ENCODE results near the gene NLRP10.

DNA sequence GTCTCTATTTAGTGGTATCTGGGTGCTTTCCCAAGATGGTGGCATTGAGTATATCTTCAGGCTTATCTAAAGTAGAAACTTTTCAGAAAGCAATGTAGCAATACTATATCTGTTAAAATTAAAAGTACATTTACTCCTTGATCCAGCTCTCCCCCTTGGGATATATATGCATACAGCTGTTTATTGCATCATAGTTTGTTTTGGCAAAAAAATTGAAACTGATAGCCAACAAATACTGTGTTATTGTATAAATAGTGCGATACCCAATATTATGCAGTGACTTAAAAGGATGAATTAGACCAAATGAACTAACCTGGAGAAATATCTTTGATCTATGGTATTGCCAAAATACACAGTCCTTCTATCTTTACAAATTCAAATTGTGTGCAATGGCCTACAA, 15.3 kb downstream of the NLRP10 start:
- TF ChIP-seq, protein P1, sequence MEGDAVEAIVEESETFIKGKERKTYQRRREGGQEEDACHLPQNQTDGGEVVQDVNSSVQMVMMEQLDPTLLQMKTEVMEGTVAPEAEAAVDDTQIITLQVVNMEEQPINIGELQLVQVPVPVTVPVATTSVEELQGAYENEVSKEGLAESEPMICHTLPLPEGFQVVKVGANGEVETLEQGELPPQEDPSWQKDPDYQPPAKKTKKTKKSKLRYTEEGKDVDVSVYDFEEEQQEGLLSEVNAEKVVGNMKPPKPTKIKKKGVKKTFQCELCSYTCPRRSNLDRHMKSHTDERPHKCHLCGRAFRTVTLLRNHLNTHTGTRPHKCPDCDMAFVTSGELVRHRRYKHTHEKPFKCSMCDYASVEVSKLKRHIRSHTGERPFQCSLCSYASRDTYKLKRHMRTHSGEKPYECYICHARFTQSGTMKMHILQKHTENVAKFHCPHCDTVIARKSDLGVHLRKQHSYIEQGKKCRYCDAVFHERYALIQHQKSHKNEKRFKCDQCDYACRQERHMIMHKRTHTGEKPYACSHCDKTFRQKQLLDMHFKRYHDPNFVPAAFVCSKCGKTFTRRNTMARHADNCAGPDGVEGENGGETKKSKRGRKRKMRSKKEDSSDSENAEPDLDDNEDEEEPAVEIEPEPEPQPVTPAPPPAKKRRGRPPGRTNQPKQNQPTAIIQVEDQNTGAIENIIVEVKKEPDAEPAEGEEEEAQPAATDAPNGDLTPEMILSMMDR (IDR thresholded peaks at IDR 0.05; ENCODE audit: low read length), result no peak
- TF ChIP-seq EZH2phosphoT487 (IDR thresholded peaks at IDR 0.05; ENCODE audit: low read length), result no peak
- no peak for TF ChIP-seq EZH2 (optimal IDR thresholded peaks at IDR 0.05; ENCODE audit: low read depth, low read length)

All from MM.1S (cell line).